HG03066 (cell line): Measurements from ENCODE around the gene CHFR.
"Not testable (repeated sequence)": the region's sequence is repeated elsewhere in the genome, so short reads cannot be mapped to it uniquely, and the experiment has no call there.

ENCODE experiments used
- ATAC-seq: cut with Tn5 transposase; IDR thresholded peaks from one replicate; pipeline ENCODE4 v1.9.1; 2021; ENCODE audit warnings: low read depth; ENCODE audit not compliant: unreplicated experiment

CHFR gene

GRCh38 chr12:132813443-132813842 lies 74.0 kb downstream of the CHFR start:
- ATAC-seq: no peak

GRCh38 chr12:132812631-132813305 lies 74.6 kb downstream of the CHFR start:
- ATAC-seq: no peak

- not testable (repeated sequence) for ATAC-seq
These were observed 78.0 kb downstream of the CHFR start for GRCh38 chr12:132809391-132809790.

GRCh38 chr12:132807295-132808092 lies 79.9 kb downstream of the CHFR start:
- ATAC-seq: no peak

- ATAC-seq: no peak
These were observed 80.5 kb downstream of the CHFR start for GRCh38 chr12:132806857-132807256.

- ATAC-seq: no peak
These were observed 83.0 kb downstream of the CHFR start for GRCh38 chr12:132804426-132804861.

GRCh38 chr12:132803888-132804287 lies 83.5 kb downstream of the CHFR start:
- ATAC-seq: no peak

GRCh38 chr12:132803125-132803524 lies 84.3 kb downstream of the CHFR start:
- ATAC-seq: no peak

GRCh38 chr12:132801741-132802140 lies 85.7 kb downstream of the CHFR start:
- no peak for ATAC-seq

GRCh38 chr12:132798836-132799235 lies 88.6 kb downstream of the CHFR start:
- no peak for ATAC-seq

GRCh38 chr12:132797820-132798570 lies 89.4 kb downstream of the CHFR start:
- ATAC-seq: no peak

GRCh38 chr12:132795847-132796246 lies 91.6 kb downstream of the CHFR start:
- ATAC-seq: no peak

- ATAC-seq: not testable (repeated sequence)
These were observed 95.5 kb downstream of the CHFR start for GRCh38 chr12:132791940-132792339.

GRCh38 chr12:132789099-132789471 lies 98.3 kb downstream of the CHFR start:
- no peak for ATAC-seq

- ATAC-seq: no peak
These were observed 98.9 kb downstream of the CHFR start for GRCh38 chr12:132788375-132789098.

GRCh38 chr12:132787877-132788276 lies 99.5 kb downstream of the CHFR start:
- no peak for ATAC-seq

- no peak for ATAC-seq
These were observed 101.2 kb downstream of the CHFR start for GRCh38 chr12:132786192-132786591.

GRCh38 chr12:132784580-132784979 lies 102.8 kb downstream of the CHFR start:
- ATAC-seq: no peak

- ATAC-seq: no peak
These were observed 103.4 kb downstream of the CHFR start for GRCh38 chr12:132783917-132784531.
